UCSD-AML1 (cell line): Measurements from ENCODE around the gene MYO10.
"Not testable (repeated sequence)": the region's sequence is repeated elsewhere in the genome, so short reads cannot be mapped to it uniquely, and the experiment has no call there.

Experiments
- DNase-seq: peaks from one replicate; lab custom pipeline; 2025; ENCODE audit not compliant: unreplicated experiment; lab: John Stamatoyannopoulos, UW

MYO10 gene

GRCh38 chr5:16888694-16889124 is 47.4 kb downstream of the MYO10 start:
- no peak for DNase-seq

GRCh38 chr5:16886793-16887345 is 49.2 kb downstream of the MYO10 start:
- DNase-seq, result no peak

DNA sequence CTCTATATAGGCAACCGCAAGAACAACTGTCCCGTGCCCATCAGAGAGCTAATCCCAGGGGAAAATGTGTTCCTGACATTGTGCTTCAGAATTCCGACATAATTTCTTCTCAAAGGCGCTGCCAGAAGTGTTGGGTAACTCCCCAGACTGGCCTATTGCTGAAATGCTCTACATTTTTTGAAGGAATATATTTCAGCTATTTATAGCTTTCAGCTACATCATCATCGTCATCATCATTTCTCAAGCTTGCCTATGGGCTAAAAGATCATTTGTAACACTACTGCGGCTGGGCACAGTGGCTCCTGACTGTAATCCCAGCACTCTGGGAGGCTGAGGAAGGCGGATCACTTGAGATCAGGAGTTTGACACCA is 49.7 kb downstream of the MYO10 start:
- DNase-seq, result no peak

GRCh38 chr5:16885635-16886365 is 50.3 kb downstream of the MYO10 start:
- no peak for DNase-seq

DNA sequence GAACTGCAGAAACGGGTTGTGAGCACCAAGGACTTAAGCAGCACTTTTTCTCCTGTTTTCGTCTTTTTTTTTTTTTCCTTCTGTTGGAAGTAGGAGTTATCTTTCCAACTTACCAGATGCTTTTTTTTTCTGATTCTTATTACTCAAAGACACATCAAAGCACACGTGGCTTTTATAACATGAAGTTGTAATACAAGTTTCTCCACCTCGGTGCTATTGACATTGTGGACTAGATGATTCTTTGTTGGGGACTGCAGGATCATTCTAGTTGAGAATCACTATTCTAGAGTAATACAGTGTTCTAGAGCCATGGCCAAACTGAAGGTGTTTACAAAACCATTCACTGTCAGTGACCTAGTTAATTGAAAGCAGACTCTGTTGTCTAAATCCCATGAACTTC is 51.5 kb downstream of the MYO10 start:
- no peak for DNase-seq

DNA sequence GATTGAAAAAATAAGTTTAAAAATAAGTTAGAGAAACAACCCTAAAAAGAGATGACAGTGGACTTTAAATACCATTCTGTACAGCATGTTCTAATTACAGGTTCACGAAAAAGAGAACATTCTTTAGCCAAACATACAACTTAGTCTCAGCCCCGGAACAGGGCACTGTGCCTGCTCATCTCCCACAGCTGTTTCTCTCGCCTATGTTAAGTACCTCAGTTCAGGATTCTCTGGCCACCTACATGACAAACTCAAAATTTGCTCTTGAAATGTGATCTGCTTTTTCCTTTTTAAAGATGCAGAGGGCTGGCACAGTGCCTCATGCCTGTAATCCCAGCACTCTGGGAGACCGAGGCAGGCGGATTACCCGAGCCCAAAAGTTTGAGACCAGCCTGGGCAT is 52.3 kb downstream of the MYO10 start:
- no peak for DNase-seq

- DNase-seq, result no peak
These were observed 52.9 kb downstream of the MYO10 start for GRCh38 chr5:16883176-16883575.

DNA sequence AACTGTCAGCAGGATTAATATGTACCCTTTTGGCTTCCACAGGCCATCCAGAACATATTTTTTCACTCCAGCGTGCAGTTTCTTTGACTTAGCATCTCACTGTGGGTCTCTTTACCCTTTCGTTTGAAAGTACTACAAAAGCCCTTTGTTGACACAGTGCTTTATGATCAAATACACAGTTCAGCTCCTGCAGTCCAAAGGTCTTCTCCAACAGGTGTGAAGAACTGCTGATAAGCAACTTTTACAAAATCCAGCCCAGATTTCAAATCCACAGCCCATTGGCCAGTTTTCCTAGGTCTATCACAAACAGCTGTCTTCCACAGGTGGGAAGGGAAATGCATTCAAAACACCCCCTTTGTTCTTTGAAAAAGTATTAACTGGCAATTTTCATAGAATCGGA is 54.8 kb downstream of the MYO10 start:
- DNase-seq, result no peak

DNA sequence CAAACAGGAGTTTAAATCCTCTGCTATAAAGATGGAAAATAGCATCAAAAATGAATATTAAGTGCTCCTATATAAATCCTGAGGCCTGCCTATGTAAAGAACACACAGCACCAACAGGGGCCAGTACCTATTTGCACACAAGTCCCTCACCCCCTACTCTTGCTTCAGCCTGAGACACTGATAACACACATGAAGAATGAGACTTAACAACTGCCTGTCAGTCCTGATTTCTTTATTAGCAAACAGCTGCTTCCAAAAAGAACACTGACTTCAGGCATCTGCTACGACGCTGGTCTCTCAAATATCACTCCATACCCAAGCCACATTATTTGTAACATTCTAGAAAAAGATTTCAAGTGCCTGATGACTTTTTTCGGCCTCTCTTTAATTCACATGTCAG is 55.5 kb downstream of the MYO10 start:
- DNase-seq, result no peak

DNA sequence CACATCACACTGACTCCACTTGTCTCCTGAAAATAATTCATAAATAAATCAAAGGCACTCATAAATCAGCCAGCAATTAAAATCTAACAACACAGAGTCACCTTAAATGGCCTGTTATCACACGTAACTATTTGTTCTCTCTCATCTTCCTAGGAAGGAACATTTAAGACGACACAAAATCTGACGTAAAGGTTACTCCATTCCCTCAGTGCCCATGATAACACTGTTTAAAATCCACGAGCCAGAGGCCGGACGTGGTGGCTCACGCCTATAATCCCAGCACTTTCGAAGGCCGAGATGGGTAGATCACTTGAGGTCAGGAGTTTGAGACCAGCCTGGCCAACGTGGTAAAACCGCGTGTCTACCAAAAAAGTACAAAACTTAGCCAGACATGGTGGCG is 56.4 kb downstream of the MYO10 start:
- DNase-seq, result no peak

- no peak for DNase-seq
These were observed 56.9 kb downstream of the MYO10 start for GRCh38 chr5:16879191-16879590.

GRCh38 chr5:16877267-16877935 is 58.7 kb downstream of the MYO10 start:
- no peak for DNase-seq

GRCh38 chr5:16874424-16874823 is 61.7 kb downstream of the MYO10 start:
- DNase-seq, result not testable (repeated sequence)

DNA sequence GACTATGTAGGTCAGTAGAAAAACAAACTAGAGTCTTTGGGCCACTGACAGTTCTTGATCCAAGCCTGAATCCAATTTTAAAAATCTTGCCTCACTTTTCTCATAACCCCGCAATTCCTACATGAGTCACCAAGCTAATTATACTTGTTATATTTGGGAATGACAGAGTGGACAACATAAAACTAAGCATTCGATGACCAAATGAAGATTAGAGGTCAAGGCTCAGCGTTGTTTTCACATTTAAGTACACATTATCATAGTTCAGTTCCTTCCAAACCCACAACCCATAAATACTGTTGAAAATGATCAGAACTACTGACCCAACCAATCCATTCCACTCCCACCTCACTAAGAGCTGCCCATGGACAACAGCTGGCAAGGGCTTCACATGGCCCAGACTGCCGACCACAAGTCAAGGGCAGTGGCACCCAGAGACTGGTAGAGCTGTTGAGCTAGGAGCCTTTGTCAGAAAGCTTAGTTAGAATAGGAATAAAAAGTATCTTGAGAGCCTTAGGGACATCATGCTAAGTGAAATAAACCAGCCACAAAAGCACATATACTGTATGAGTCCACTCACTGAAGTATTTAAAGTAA is 64.2 kb downstream of the MYO10 start:
- no peak for DNase-seq

DNA sequence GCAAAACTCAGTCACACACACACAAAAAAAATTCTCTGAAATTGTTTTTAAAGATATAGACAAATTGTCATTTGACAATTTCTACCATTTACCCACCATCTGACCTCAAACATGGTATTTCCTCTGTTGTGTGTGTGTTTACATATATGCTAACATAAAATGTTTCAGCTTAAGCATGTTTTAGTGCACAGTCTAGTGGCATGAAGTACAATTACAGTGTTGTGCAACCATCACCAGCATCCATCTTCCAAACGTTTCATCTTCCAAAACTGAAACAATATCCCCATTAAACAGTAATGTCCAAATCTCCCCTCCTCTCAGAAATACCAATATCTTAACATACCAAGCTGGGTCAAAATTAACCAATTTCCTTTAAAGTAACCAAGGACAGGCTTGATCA is 65.2 kb downstream of the MYO10 start:
- no peak for DNase-seq

- DNase-seq, result no peak
These were observed 66.0 kb downstream of the MYO10 start for GRCh38 chr5:16869821-16870796.

DNA sequence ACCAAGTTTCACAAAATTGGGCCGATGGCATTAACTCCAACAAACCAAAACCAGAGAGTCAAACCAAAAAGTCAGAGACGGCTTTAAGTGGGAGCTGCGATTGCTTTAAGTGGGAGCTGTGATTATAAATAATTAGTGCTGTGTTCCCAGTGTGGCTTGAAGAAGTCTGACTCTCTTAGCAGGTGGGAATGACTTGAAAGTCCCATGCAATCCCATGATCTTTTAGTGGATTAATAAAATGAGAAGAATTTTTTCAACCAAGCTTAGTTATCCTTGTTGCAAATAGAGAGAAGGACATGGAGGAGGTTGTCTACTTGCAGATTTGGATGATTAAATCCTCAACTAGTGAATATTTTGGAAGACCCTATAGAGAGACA is 68.5 kb downstream of the MYO10 start:
- no peak for DNase-seq

GRCh38 chr5:16866795-16867576 is 69.1 kb downstream of the MYO10 start:
- DNase-seq, result no peak

- no peak for DNase-seq
These were observed 69.8 kb downstream of the MYO10 start for GRCh38 chr5:16866273-16866672.

- DNase-seq, result no peak
These were observed 70.9 kb downstream of the MYO10 start for GRCh38 chr5:16865151-16865550.
